Heart left ventricle (tissue), 16 donors: ENCODE data around the gene DAZ3. TPM values are rescaled to one million over a fixed set of nuclear protein-coding genes. Genes with fewer than 3 reads are reported as not detected.
"Not testable (repeated sequence)": the region's sequence is repeated elsewhere in the genome, so short reads cannot be mapped to it uniquely, and the experiment has no call there.

ENCODE experiments used
- ATAC-seq, 4 donors: fragments of 200-7000 bp; cut with Tn5 transposase; one replicate each; pipeline ENCODE4 v1.9.1; 2020 to 2022; ENCODE audit warnings: moderate library complexity in 4 of 4, mild to moderate bottlenecking in 3 of 4, moderate number of reproducible peaks in 1 of 4
- DNase-seq, 5 donors: peaks; one replicate each; pipeline ENCODE4 v3.0.0-alpha.2; 2020
- H3K27ac ChIP-seq, 12 donors: fragments of 200-600 bp; sonication (generic) in 4 of 12; one replicate each; pipeline versions ENCODE4 v1.5.0 to v1.8.0; 2016 to 2022; ENCODE audit warnings: mild to moderate bottlenecking in 2 of 12
- H3K27me3 ChIP-seq, 9 donors: fragments of 200-600 bp; sonication (generic) in 2 of 9; one replicate each; pipeline versions ENCODE4 v1.5.1 to v1.8.0; 2016 to 2022; ENCODE audit warnings: mild to moderate bottlenecking in 3 of 9
- H3K36me3 ChIP-seq, 9 donors: fragments of 200-600 bp; sonication (generic) in 2 of 9; one replicate each; pipeline versions ENCODE4 v1.5.0 to v1.8.0; 2018 to 2022; ENCODE audit warnings: mild to moderate bottlenecking in 2 of 9
- H3K4me1 ChIP-seq, 12 donors: fragments of 200-600 bp; sonication (generic) in 4 of 12; one replicate each; pipeline versions ENCODE4 v1.5.0 to v1.8.0; 2016 to 2022; ENCODE audit warnings: mild to moderate bottlenecking in 3 of 12
- H3K4me3 ChIP-seq, 12 donors: fragments of 200-600 bp; sonication (generic) in 4 of 12; one replicate each; pipeline versions ENCODE4 v1.5.0 to v1.8.0; 2017 to 2022; ENCODE audit warnings: mild to moderate bottlenecking in 9 of 12, moderate library complexity in 4 of 12
- H3K9me3 ChIP-seq, 12 donors: fragments of 200-600 bp; sonication (generic) in 4 of 12; one replicate each; pipeline versions ENCODE4 v1.5.0 to v1.8.0; 2016 to 2022; ENCODE audit warnings: mild to moderate bottlenecking in 1 of 12
- WGBS, 4 donors: extraction: QIAGEN DNeasy Blood & Tissue Kit in 2 of 4; methylation state at CpG; one replicate each; pipeline versions ENCODE4 v1.1.5 to v1.1.7; 2013 to 2018; 5-methylcytosine and 5-hydroxymethylcytosine counted together
- intact Hi-C, 10 donors: fragments of 100-400 bp; cut with DNase I; formaldehyde crosslinking; loops; one replicate each; pipeline versions ENCODE4 v1.11.1 to v1.14.2; 2022
- long read RNA-seq, 3 donors: library from polyadenylated mRNA; unstranded; transcript quantifications; one replicate each; pipeline ENCODE4 v2.0.0, GENCODE V29; 2020 to 2021
- polyA plus RNA-seq, 2 donors: library from polyadenylated mRNA; stranded (reverse); fragments of 200-250 nt; gene quantifications; one replicate each; pipeline ENCODE4 v1.2.3, GENCODE V29; 2013
- total RNA-seq, 9 donors: library from RNA; depleted of rRNA in 2 of 9; stranded (reverse); fragments of >200 nt in 2 of 9; fragmentation: NEBNext Ultra II Directional in 3 of 9; extraction: Animal tissue kit (Norgen Biotek cat#: 25700) in 3 of 9; gene quantifications; one replicate each; pipeline versions ENCODE4 v1.1.0 to v1.2.4, GENCODE V29; 2016 to 2023
- donor health status: ischemic (EF 13 %, LVEDD 7.1; RV severe dilation, severe dysfunction).
- donor health status: healthy with polysubstance abuse.
- donor health status: DM: no; HTN: yes; CAD: no.
- donor health status: DM: no; HTN: no; CAD: no.
- donor health status: ischemic (EF 25% LVEDD 6.9; RV normal size, moderate dysfunction).
- donor health status: ischemic (EF 25% LVEDD 5.7; RV mildly dilated, moderate dysfunction).
- donor health status: healthy.
- donor health status: DM: yes; HTN: yes; CAD: no.
- donor health status: ischemic (EF 35%, LVEDD 5.7; RV mildly dilated, moderate dysfunction).
- donor health status: nonischemic (EF 11% LVEDD 7.7; RV severe dilation, severe dysfunction).
- donor health status: DM: yes; HTN: yes; CAD: no.
- donor health status: PGD.
- donor health status: ischemic (EF 29% LVEDD 5.4; RV normal size, mild dysfunction).
- donor health status: nonischemic (EF 23%, LVEDD 6.1; RV moderate dilation, normal function).

Gene DAZ3
- not detected for total RNA-seq
- polyA plus RNA-seq: not detected
- long read RNA-seq, donor 1: 0 reads
- long read RNA-seq, donor 2: 0 reads
- long read RNA-seq, donor 3: 0 reads

- H3K36me3 ChIP-seq, DNase-seq, H3K9me3 ChIP-seq, ATAC-seq, H3K27ac ChIP-seq, intact Hi-C loops, H3K4me1 ChIP-seq, H3K4me3 ChIP-seq, H3K27me3 ChIP-seq: not testable (repeated sequence)
- WGBS, 4 donors: no CpG with 5 or more reads among the region's 23 CpGs
Observed at GRCh38 chrY:24813293-24813692, at the start of gene DAZ3. DAZ3 (minus strand) TSS chrY:24813393; CDS start chrY:24813185, 208 bp downstream.

GRCh38 chrY:24833619-24834018 is 20.4 kb upstream of the DAZ3 start, which contains the start of gene DAZ4:
DAZ4 (plus strand) TSS chrY:24833919; CDS start chrY:24834127, 208 bp downstream.
- WGBS, 4 donors: 95 to 98% methylated on average over 8 of the region's 23 CpGs; no CpG with 5 or more reads in 2 of the 4 donors
- H3K27ac ChIP-seq, H3K9me3 ChIP-seq, H3K4me3 ChIP-seq, H3K36me3 ChIP-seq, H3K4me1 ChIP-seq, intact Hi-C loops, ATAC-seq, H3K27me3 ChIP-seq, DNase-seq: not testable (repeated sequence)

GRCh38 chrY:24825069-24825468 is 11.9 kb upstream of the DAZ3 start:
- H3K9me3 ChIP-seq, H3K4me3 ChIP-seq, H3K27ac ChIP-seq, H3K27me3 ChIP-seq, H3K36me3 ChIP-seq, ATAC-seq, H3K4me1 ChIP-seq, intact Hi-C loops, DNase-seq: not testable (repeated sequence)
- no CpG with 5 or more reads among the region's 4 CpGs for WGBS, 4 donors

GRCh38 chrY:24824184-24824879 is 11.1 kb upstream of the DAZ3 start:
- WGBS, 4 donors: 25 to 63% methylated on average over 1 of the region's 4 CpGs; no CpG with 5 or more reads in 2 of the 4 donors
- H3K36me3 ChIP-seq, H3K27me3 ChIP-seq, intact Hi-C loops, ATAC-seq, H3K4me3 ChIP-seq, DNase-seq, H3K4me1 ChIP-seq, H3K27ac ChIP-seq, H3K9me3 ChIP-seq: not testable (repeated sequence)

- H3K27me3 ChIP-seq, H3K9me3 ChIP-seq, intact Hi-C loops, H3K4me1 ChIP-seq, H3K4me3 ChIP-seq, H3K36me3 ChIP-seq, ATAC-seq, DNase-seq, H3K27ac ChIP-seq: not testable (repeated sequence)
- no CpG with 5 or more reads among the region's 3 CpGs for WGBS, 4 donors
Observed at GRCh38 chrY:24821836-24822235, 8.6 kb upstream of the DAZ3 start.

Other genes starting within 250 kb of the DAZ3 start
- gene BPY2B, start 195.4 kb downstream of the DAZ3 start, total RNA-seq: not detected
- gene BPY2B, start 195.4 kb downstream of the DAZ3 start, polyA plus RNA-seq: not detected
- not detected for gene DAZ4, start 20.5 kb upstream of the DAZ3 start, total RNA-seq
- not detected for gene DAZ4, start 20.5 kb upstream of the DAZ3 start, polyA plus RNA-seq
- gene BPY2C, start 238.7 kb upstream of the DAZ3 start, total RNA-seq: not detected
- not detected for gene BPY2C, start 238.7 kb upstream of the DAZ3 start, polyA plus RNA-seq